Upper lobe of right lung (tissue), 1 donor: ENCODE results near the gene TBCEL. TPM values are rescaled to one million over a fixed set of nuclear protein-coding genes. Genes with fewer than 3 reads are reported as not detected.
A peak's percentile ranks its signal among the peaks of the same experiment; 100 is the strongest.
"Not testable (repeated sequence)": the region's sequence is repeated elsewhere in the genome, so short reads cannot be mapped to it uniquely, and the experiment has no call there.

ENCODE experiments used
- ATAC-seq: fragments of 200-7000 bp; cut with Tn5 transposase; one replicate; pipeline ENCODE4 v1.9.1; 2020; ENCODE audit warnings: mild to moderate bottlenecking, moderate library complexity
- DNase-seq: peaks from one replicate; pipeline ENCODE4 v3.0.0-alpha.2; 2020
- H3K27ac ChIP-seq: fragments of 200-600 bp; one replicate; pipeline ENCODE4 v1.8.0; 2022
- H3K27me3 ChIP-seq: fragments of 200-600 bp; one replicate; pipeline ENCODE4 v1.8.0; 2022; ENCODE audit warnings: mild to moderate bottlenecking
- H3K36me3 ChIP-seq: fragments of 200-600 bp; one replicate; pipeline ENCODE4 v1.8.0; 2022
- H3K4me1 ChIP-seq: fragments of 200-600 bp; one replicate; pipeline ENCODE4 v1.8.0; 2022
- H3K4me3 ChIP-seq: fragments of 200-600 bp; one replicate; pipeline ENCODE4 v1.8.0; 2022; ENCODE audit warnings: mild to moderate bottlenecking
- H3K9me3 ChIP-seq: fragments of 200-600 bp; one replicate; pipeline ENCODE4 v1.8.0; 2022
- intact Hi-C: fragments of 100-400 bp; cut with DNase I; formaldehyde crosslinking; loops from one replicate; pipeline ENCODE4 v1.11.0; 2022
- total RNA-seq: library from RNA; stranded (reverse); fragmentation: NEBNext Ultra II Directional; extraction: Animal tissue kit (Norgen Biotek cat#: 25700); gene quantifications from one replicate; pipeline ENCODE4 v1.2.1, GENCODE V29; 2021
- TF ChIP-seq, protein P1 (sequence below): fragments of 200-600 bp; IDR thresholded peaks from one replicate; pipeline ENCODE4 v1.8.0; 2022; ENCODE audit warnings: antibody characterized with exemption
- donor health status: DM: no; HTN: yes; CAD: no; lungs with severe emphysema.

Gene TBCEL
- total RNA-seq, 1 donor from 2014 or later, result 41.1 TPM

DNA sequence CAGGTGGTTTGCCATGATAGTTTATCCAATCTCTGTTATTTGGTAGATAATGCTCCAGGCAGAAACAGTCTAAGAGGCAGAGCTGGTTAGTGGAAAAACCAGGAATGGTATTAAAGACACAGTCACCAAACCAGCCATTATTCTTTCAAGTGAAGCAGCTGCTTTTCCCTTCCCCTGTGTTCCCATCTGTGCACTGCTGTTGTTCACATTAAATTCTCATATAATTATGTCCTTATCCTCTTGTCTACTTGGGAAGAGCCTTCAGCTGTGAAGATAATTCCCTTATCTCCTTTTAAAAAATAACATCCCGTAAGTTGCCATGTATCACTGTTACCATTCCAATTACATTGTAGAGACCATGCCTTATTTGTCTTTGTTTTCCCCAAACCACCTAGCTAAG is 5.2 kb upstream of the TBCEL start:
- Histone ChIP-seq H3K27me3 (no peaks in the 10 kb centered on the region), H3K27ac (no peak overlapping the region), H3K36me3 (no peaks in the 10 kb centered on the region), H3K4me3 (no peak overlapping the region), H3K4me1 (no peaks in the 10 kb centered on the region), H3K9me3 (no peaks in the 10 kb centered on the region)
- intact Hi-C loops, result no loop called here
- TF ChIP-seq, protein P1, sequence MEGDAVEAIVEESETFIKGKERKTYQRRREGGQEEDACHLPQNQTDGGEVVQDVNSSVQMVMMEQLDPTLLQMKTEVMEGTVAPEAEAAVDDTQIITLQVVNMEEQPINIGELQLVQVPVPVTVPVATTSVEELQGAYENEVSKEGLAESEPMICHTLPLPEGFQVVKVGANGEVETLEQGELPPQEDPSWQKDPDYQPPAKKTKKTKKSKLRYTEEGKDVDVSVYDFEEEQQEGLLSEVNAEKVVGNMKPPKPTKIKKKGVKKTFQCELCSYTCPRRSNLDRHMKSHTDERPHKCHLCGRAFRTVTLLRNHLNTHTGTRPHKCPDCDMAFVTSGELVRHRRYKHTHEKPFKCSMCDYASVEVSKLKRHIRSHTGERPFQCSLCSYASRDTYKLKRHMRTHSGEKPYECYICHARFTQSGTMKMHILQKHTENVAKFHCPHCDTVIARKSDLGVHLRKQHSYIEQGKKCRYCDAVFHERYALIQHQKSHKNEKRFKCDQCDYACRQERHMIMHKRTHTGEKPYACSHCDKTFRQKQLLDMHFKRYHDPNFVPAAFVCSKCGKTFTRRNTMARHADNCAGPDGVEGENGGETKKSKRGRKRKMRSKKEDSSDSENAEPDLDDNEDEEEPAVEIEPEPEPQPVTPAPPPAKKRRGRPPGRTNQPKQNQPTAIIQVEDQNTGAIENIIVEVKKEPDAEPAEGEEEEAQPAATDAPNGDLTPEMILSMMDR, result no peak
- DNase-seq, result no peak
- ATAC-seq, result no peak

DNA sequence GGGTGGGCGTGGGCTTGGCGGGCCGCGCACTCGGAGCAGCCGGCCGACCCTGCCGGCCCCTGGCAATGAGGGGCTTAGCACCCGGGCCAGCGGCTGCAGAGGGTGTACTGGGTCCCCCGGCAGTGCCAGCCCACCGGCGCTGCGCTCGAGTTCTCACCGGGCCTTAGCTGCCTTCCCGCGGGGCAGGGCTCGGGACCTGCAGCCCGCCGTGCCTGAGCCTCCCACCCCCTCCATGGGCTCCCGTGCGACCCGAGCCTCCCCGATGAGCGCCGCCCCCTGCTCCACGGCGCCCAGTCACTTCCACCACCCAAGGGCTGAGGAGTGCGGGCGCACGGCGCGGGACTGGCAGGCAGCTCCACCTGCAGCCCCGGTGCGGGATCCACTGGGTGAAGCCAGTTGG is 2.2 kb upstream of the TBCEL start:
- H3K36me3 ChIP-seq, DNase-seq, ATAC-seq, intact Hi-C loops, H3K27ac ChIP-seq, H3K4me3 ChIP-seq, H3K27me3 ChIP-seq, H3K9me3 ChIP-seq: not testable (repeated sequence)
- peaks cover 11% of the 10 kb centered on the region for H3K4me1 ChIP-seq

DNA sequence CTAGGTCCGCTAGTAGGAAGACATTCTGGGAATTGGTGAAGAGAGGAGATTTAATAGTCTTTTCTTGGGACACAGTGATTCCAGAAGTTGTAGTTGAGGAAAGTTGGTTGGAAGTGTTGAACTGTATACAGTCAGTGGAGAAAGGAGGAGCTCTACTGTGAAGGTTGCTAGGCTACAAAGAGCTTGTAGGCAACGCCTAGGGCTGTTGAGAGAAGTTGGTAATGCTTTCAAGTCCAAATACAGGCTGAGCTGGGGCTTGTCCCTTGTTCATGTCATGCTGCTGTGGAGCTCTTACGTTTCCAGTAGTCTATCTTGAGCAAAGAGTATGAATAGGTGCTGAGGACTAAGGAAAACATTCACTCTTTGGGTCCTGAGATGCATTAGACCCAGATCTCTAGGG is 1.1 kb downstream of the TBCEL start:
- Histone ChIP-seq H3K4me1 (peaks cover 12% of the 10 kb centered on the region), H3K36me3 (no peaks in the 10 kb centered on the region), H3K27me3 (no peaks in the 10 kb centered on the region), H3K9me3 (no peaks in the 10 kb centered on the region), H3K4me3 (peak overlapping the region; percentile 95), H3K27ac (peak overlapping the region; percentile 83)
- TF ChIP-seq, protein P1, result no peak
- ATAC-seq (peak; percentile 87), DNase-seq (no peak)
- intact Hi-C loops, result no loop called here

DNA sequence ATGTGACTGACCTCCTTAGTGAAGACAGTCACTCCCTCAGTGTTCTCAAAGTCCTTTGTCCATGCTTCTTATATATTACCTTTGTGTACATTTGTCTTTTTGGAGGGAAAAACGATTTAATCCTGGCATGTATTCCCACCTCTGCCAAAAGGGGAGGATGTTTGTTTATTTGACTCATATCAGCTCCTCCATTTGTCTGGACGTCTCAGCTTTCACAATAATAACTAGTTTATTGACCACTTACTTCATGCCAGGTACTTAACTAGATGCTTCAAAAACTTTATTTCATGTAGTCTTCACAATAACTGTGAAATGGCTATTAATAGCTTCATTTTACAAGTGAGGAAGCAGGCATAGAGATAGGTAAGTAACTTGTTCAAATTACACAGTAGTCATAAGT is 5.3 kb downstream of the TBCEL start:
- Histone ChIP-seq H3K27me3 (no peaks in the 10 kb centered on the region), H3K9me3 (no peaks in the 10 kb centered on the region), H3K4me1 (peaks cover 13% of the 10 kb centered on the region), H3K4me3 (no peak overlapping the region), H3K36me3 (no peaks in the 10 kb centered on the region), H3K27ac (no peak overlapping the region)
- no peak for ATAC-seq
- DNase-seq, result no peak
- TF ChIP-seq, protein P1, result no peak
- intact Hi-C loops, result no loop called here

DNA sequence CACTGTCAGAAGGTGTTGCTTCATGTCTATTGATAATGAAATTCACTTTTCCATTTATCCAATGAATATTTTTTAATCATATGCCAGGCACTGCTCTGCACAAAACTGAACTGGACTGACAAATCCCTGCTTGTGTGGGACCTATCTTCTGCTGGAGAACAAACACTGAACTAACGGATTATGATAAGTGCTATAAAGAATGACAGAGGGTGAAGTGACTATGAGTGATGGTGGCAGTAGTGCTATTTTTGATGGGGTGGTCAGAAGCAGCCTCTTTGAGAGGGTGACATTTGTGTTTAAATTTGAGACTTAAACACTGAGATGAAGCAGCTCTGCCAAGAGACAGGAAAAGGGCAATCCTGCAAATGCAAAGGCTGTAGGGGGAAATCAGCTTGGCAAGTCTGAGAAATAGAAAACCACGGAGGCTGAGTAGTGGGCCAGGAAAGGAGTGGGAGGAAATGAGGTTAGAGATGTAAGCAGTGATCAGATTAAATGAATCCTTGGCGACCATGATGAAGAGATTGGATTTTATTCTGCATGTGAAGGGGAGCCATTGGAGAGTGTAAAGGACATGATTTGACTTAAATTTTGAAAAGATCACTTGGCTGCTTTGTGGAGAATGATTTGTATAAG is 6.0 kb downstream of the TBCEL start:
- Histone ChIP-seq H3K4me1 (peaks cover 9% of the 10 kb centered on the region), H3K27me3 (no peaks in the 10 kb centered on the region), H3K4me3 (no peak overlapping the region), H3K27ac (no peak overlapping the region), H3K36me3 (no peaks in the 10 kb centered on the region), H3K9me3 (no peaks in the 10 kb centered on the region)
- ATAC-seq (no peak), DNase-seq (no peak)
- TF ChIP-seq, protein P1, result no peak
- intact Hi-C loops, result no loop called here

DNA sequence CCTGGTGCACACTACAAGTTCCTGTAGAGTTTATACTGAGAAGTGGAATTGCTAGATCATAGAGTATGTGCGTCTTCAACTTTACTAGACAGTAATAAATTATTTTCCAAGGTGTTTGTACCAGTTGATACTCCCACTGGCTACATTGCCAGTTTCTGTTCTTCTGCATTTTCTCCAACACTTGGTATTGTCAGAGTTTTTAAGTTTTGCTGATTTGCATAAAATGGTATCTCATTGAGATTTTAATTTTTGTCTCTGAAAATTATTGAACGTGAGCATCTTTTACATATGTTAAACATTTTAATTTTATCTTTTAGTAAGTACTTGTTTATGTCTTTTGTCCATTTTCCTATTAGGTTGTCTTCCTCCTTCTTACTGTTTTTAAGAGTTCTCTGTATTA is 7.3 kb downstream of the TBCEL start:
- no peak for ATAC-seq

DNA sequence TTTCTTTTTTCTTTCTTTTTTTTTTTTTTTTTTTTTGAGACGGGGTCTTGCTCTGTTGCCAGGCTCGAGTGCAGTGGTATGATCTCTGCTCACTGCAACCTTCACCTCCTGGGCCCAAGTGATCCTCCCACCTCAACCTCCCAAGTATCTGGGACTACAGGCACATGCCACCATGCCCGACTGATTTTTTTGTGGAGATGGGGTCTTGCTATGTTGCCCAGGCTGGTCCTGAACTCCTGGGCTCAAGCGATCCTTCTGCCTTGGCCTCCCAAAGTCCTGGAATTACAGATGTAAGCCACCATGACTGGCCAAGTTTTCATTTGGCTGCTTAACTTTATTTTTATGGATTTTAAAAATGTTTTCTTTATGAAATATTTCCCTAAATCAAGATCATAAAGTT is 7.7 kb downstream of the TBCEL start:
- H3K36me3 ChIP-seq, ATAC-seq, DNase-seq, H3K27me3 ChIP-seq, H3K9me3 ChIP-seq, H3K27ac ChIP-seq, H3K4me3 ChIP-seq, intact Hi-C loops, H3K4me1 ChIP-seq: not testable (repeated sequence)

More for the DNA sequence above, 7.3 kb downstream of the TBCEL start:
- Histone ChIP-seq H3K4me3 (no peak overlapping the region), H3K27ac (no peak overlapping the region), H3K9me3 (no peaks in the 10 kb centered on the region), H3K36me3 (no peaks in the 10 kb centered on the region), H3K27me3 (no peaks in the 10 kb centered on the region), H3K4me1 (peaks cover 3% of the 10 kb centered on the region)
- TF ChIP-seq, protein P1, result no peak
- DNase-seq, result no peak
- intact Hi-C loops, result no loop called here
